ENCODE results near the gene ZFYVE26.

Gene ZFYVE26

GRCh38 chr14:67816326-67817002, at the start of gene ZFYVE26:
Gene ZFYVE26 (minus strand): TSS chr14:67816590. CDS start chr14:67815963, 627 bp downstream.
- TF ChIP-seq, protein P1, sequence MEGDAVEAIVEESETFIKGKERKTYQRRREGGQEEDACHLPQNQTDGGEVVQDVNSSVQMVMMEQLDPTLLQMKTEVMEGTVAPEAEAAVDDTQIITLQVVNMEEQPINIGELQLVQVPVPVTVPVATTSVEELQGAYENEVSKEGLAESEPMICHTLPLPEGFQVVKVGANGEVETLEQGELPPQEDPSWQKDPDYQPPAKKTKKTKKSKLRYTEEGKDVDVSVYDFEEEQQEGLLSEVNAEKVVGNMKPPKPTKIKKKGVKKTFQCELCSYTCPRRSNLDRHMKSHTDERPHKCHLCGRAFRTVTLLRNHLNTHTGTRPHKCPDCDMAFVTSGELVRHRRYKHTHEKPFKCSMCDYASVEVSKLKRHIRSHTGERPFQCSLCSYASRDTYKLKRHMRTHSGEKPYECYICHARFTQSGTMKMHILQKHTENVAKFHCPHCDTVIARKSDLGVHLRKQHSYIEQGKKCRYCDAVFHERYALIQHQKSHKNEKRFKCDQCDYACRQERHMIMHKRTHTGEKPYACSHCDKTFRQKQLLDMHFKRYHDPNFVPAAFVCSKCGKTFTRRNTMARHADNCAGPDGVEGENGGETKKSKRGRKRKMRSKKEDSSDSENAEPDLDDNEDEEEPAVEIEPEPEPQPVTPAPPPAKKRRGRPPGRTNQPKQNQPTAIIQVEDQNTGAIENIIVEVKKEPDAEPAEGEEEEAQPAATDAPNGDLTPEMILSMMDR (IDR thresholded peaks at IDR 0.05): no peak
- peak; percentile 96 for DNase-seq (ENCODE audit: low spot score)
- peak within 1 kb of the TSS; percentile 50 to 79 for H3K27ac ChIP-seq
- H3K4me3 ChIP-seq: peak within 1 kb of the TSS; percentile 85

GRCh38 chr14:67863223-67863622, 46.8 kb upstream of the ZFYVE26 start:
- TF ChIP-seq, protein P1 (IDR thresholded peaks at IDR 0.05): no peak
- H3K4me3 ChIP-seq: no peak overlapping the region
- no peak overlapping the region for H3K27ac ChIP-seq
- DNase-seq (ENCODE audit: low spot score): no peak

DNA sequence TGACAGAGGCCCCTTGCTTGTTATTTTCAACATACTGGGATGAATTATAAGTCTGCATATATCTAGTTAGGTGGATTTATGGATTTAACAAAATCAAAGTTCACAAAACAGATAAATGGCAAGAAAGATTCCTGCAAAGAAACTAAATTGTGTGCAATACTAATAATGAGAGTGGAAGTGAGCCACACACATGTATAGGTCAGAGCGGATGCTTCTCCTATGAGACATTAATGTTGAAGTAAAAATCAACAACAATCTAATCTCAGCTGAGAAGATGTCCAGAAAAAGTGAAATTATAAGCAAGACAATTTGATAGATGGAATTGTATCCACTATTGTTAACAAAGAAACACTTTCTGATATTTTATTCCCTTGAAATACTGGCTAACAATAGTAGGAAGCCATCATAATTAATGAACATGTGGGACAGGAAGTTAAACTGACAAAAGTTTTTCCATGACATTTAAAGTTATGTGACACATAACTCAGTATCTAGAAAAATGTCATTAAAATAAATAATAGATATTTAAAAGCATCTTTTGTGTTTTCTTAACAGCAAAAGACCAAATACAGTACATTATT, 42.9 kb upstream of the ZFYVE26 start:
- no peak overlapping the region for H3K27ac ChIP-seq
- no peak for DNase-seq (ENCODE audit: low spot score)
- no peak overlapping the region for H3K4me3 ChIP-seq
- TF ChIP-seq, protein P1 (IDR thresholded peaks at IDR 0.05): no peak

GRCh38 chr14:67857778-67858350, 41.5 kb upstream of the ZFYVE26 start:
- TF ChIP-seq, protein P1 (IDR thresholded peaks at IDR 0.05): no peak

DNA sequence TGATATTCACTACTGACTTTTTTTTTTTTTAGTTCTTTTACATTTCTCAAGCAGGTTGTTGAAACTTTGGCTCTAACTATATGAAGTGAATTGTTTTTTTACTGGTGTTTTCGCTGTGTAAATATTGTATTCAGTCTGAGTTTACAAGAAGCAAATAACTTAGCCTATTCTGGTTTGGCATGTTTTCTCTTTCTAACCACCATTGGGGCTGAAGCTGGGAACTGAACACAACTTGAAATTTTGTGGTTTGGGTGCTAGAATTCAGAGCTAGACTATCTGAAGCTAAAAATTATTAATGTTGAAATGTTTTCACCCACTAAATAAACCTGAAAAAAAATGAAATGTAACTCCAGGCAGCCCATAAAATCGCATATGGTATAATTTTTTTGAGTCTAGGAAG, 40.4 kb upstream of the ZFYVE26 start:
- no peak for DNase-seq (ENCODE audit: low spot score)
- H3K4me3 ChIP-seq: no peak overlapping the region
- H3K27ac ChIP-seq: no peak overlapping the region
- TF ChIP-seq, protein P1 (IDR thresholded peaks at IDR 0.05): no peak

More at GRCh38 chr14:67857778-67858350, 41.5 kb upstream of the ZFYVE26 start:
- DNase-seq (ENCODE audit: low spot score): no peak
- H3K27ac ChIP-seq: no peak overlapping the region
- no peak overlapping the region for H3K4me3 ChIP-seq

DNA sequence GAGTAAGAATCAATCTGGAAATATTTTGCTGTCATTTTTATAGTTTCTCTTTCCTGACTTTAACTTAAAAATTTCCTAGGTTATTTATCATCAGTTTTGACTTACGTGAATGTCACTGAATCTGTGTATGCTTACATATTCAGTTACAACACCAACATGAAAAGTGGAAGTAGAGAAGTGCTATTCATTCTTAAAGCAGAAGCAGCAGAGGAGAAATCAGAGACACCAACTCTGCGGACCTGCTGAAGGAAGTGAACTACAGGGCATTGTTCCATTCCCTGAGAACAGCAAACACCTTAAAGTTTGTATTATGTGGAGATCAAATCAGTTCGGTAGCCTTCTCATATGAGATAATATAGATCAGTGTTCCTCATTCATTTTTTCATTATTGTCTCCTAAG, 37.3 kb upstream of the ZFYVE26 start:
- Histone ChIP-seq H3K4me3 (no peak overlapping the region), H3K27ac (no peak overlapping the region)
- no peak for DNase-seq (ENCODE audit: low spot score)
- TF ChIP-seq, protein P1 (IDR thresholded peaks at IDR 0.05): no peak

All from coronary artery (tissue), 2 donors.